Progenitor cell of endocrine pancreas (in vitro differentiated cells): ENCODE measurements around the gene JMJD4. TPM values are rescaled to one million over a fixed set of nuclear protein-coding genes. Genes with fewer than 3 reads are reported as not detected.

Experiments
- DNase-seq: peaks from one replicate; pipeline ENCODE4 v3.0.0; 2021; ENCODE audit warnings: low spot score; ENCODE audit not compliant: unreplicated experiment
- H3K27ac Mint-ChIP-seq: 2 replicates; pipeline ENCODE4 v1.8.0; 2021; ENCODE audit warnings: mild to moderate bottlenecking, moderate library complexity, mixed read lengths
- H3K27me3 Mint-ChIP-seq: 2 replicates; pipeline ENCODE4 v1.8.0; 2021; ENCODE audit warnings: mixed read lengths
- H3K36me3 Mint-ChIP-seq: 2 replicates; pipeline ENCODE4 v1.8.0; 2022; ENCODE audit warnings: mixed read lengths; ENCODE audit not compliant: insufficient read depth
- H3K4me1 Mint-ChIP-seq: 2 replicates; pipeline ENCODE4 v1.8.0; 2021; ENCODE audit warnings: low read depth, mixed read lengths
- H3K4me3 Mint-ChIP-seq: 2 replicates; pipeline ENCODE4 v1.8.0; 2021; ENCODE audit warnings: low read depth, mild to moderate bottlenecking, moderate library complexity, mixed read lengths
- H3K9me3 Mint-ChIP-seq: 2 replicates; pipeline ENCODE4 v1.8.0; 2021; ENCODE audit warnings: low read depth, mixed read lengths
- CTCF ChIP-seq: fragments of 200-600 bp; sonication (generic); IDR thresholded peaks from one replicate; pipeline ENCODE4 v1.5.0; 2021; ENCODE audit warnings: antibody characterized with exemption, mild to moderate bottlenecking; ENCODE audit not compliant: unreplicated experiment
- total RNA-seq: library from RNA; stranded (reverse); gene quantifications from 2 replicates; pipeline ENCODE4 v1.2.1, GENCODE V29; 2021

Gene JMJD4
- total RNA-seq, 1 donor from 2014 or later, result 26.4 TPM

GRCh38 chr1:227741166-227741870, 6.2 kb upstream of the JMJD4 start:
- Mint-ChIP-seq H3K36me3 (no peaks in the 10 kb centered on the region), H3K27ac (no peak overlapping the region), H3K4me1 (no peaks in the 10 kb centered on the region), H3K9me3 (no peaks in the 10 kb centered on the region), H3K4me3 (no peak overlapping the region), H3K27me3 (no peaks in the 10 kb centered on the region)
- TF ChIP-seq CTCF, result no peak
- no peak for DNase-seq

- DNase-seq, result no peak
- H3K4me3 Mint-ChIP-seq, result no peak overlapping the region
These were observed 5.4 kb upstream of the JMJD4 start for GRCh38 chr1:227740401-227740960.

GRCh38 chr1:227739636-227740035, 4.5 kb upstream of the JMJD4 start:
- no peak overlapping the region for H3K27ac Mint-ChIP-seq
- DNase-seq, result no peak
- H3K4me1 Mint-ChIP-seq, result peaks cover 5% of the 10 kb centered on the region
- TF ChIP-seq CTCF, result no peak
- no peaks in the 10 kb centered on the region for H3K9me3 Mint-ChIP-seq
- H3K27me3 Mint-ChIP-seq, result no peaks in the 10 kb centered on the region
- H3K4me3 Mint-ChIP-seq, result no peak overlapping the region
- no peaks in the 10 kb centered on the region for H3K36me3 Mint-ChIP-seq

More at GRCh38 chr1:227740401-227740960, 5.4 kb upstream of the JMJD4 start:
- no peaks in the 10 kb centered on the region for H3K27me3 Mint-ChIP-seq
- H3K9me3 Mint-ChIP-seq, result no peaks in the 10 kb centered on the region
- no peak for TF ChIP-seq CTCF
- H3K36me3 Mint-ChIP-seq, result no peaks in the 10 kb centered on the region
- H3K27ac Mint-ChIP-seq, result peak overlapping the region; percentile 52
- peaks cover 5% of the 10 kb centered on the region for H3K4me1 Mint-ChIP-seq

- no peaks in the 10 kb centered on the region for H3K9me3 Mint-ChIP-seq
- no peaks in the 10 kb centered on the region for H3K36me3 Mint-ChIP-seq
- H3K27me3 Mint-ChIP-seq, result no peaks in the 10 kb centered on the region
- no peak for TF ChIP-seq CTCF
- no peak for DNase-seq
- H3K4me1 Mint-ChIP-seq, result peaks cover 9% of the 10 kb centered on the region
- H3K4me3 Mint-ChIP-seq, result no peak overlapping the region
- no peak overlapping the region for H3K27ac Mint-ChIP-seq
These were observed 3.7 kb upstream of the JMJD4 start for GRCh38 chr1:227738820-227739219.

GRCh38 chr1:227736814-227737432, 1.8 kb upstream of the JMJD4 start:
- peaks cover 9% of the 10 kb centered on the region for H3K4me1 Mint-ChIP-seq
- TF ChIP-seq CTCF, result no peak
- peak overlapping the region; percentile 91 for H3K4me3 Mint-ChIP-seq
- H3K27me3 Mint-ChIP-seq, result no peaks in the 10 kb centered on the region
- H3K27ac Mint-ChIP-seq, result no peak overlapping the region
- DNase-seq, result no peak
- no peaks in the 10 kb centered on the region for H3K36me3 Mint-ChIP-seq
- H3K9me3 Mint-ChIP-seq, result no peaks in the 10 kb centered on the region
